Activated T-cell treated with anti-CD3 and anti-CD28 coated beads, Interleukin-2, amount 50 U/mL, for 72 hours (primary cell): ENCODE data around the gene PLA2G5. TPM values are rescaled to one million over a fixed set of nuclear protein-coding genes. Genes with fewer than 3 reads are reported as not detected.
A peak's percentile ranks its signal among the peaks of the same experiment; 100 is the strongest.

ENCODE experiments used
- ATAC-seq, 2 donors: fragments of 150-1000 bp; cut with Tn5 transposase; replicated peaks in 1 of 2; 2 replicates each; pipeline ENCODE4 v1.10.0; 2021; ENCODE audit warnings: moderate library complexity in 2 of 2, mild to moderate bottlenecking in 1 of 2
- DNase-seq, 2 donors: peaks; one replicate each; pipeline ENCODE4 v3.0.0; 2021 to 2022; ENCODE audit warnings: mixed read lengths in 1 of 2
- H3K27ac Mint-ChIP-seq: one replicate; pipeline ENCODE4 v1.8.0; 2022; ENCODE audit warnings: mild to moderate bottlenecking, moderate library complexity, mixed read lengths
- H3K27me3 Mint-ChIP-seq: one replicate; pipeline ENCODE4 v1.8.0; 2022; ENCODE audit warnings: low read depth, mixed read lengths
- H3K36me3 Mint-ChIP-seq, 2 donors: one replicate each; pipeline ENCODE4 v1.8.0; 2022; ENCODE audit warnings: mixed read lengths in 2 of 2, mild to moderate bottlenecking in 1 of 2; ENCODE audit not compliant: insufficient read depth in 2 of 2
- H3K4me1 Mint-ChIP-seq: one replicate; pipeline ENCODE4 v1.8.0; 2022; ENCODE audit warnings: low read depth, mixed read lengths
- H3K4me3 Mint-ChIP-seq, 2 donors: one replicate each; pipeline ENCODE4 v1.8.0; 2022; ENCODE audit warnings: mild to moderate bottlenecking in 2 of 2, mixed read lengths in 2 of 2, moderate library complexity in 2 of 2
- H3K9me3 Mint-ChIP-seq, 2 donors: one replicate each; pipeline ENCODE4 v1.8.0; 2022; ENCODE audit warnings: mixed read lengths in 2 of 2
- total RNA-seq, 2 donors: library from RNA; stranded (reverse); gene quantifications; one replicate each; pipeline ENCODE4 v1.2.3, GENCODE V29; 2022

PLA2G5 gene
- total RNA-seq, 2 donors from 2014 or later = not detected

DNA sequence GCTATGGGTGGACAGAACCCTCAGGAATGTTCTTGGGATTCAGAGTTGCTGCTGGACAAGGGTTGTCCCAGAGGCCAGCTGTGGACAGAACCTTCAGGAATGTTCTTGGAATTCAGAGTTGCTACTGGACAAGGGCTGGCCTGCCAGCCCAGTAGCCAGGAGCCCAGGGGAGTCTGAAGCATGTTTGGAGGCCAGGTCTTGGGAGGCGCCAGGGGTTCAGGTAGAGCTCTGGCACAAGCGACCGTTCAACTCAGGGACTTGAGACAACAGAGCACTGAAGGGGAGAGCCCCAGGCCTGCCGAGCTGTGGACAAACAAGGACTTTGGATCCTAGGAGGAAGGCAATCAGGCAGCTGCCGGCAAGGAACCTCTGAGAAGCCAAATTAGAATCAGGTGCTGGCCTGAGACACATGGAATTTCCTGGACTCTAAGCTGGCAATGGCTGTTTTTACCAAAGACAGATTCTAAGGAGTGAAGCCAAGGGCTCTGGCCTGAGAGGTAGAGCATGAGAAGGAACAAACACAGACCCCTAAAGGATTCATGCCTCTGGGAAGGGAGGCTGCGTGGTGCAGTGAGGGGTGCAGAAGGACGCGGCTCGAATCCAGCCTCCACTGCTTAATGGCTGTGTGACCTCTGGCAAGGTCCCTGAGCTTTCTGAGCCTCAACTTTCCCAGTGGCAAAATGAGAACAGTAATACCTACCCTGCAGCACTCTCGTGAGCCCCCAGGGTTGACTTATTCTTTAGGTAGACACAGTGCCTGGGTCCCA is 13.4 kb downstream of the PLA2G5 start:
- Mint-ChIP-seq H3K36me3 (no peaks in the 10 kb centered on the region), H3K4me3 (no peak overlapping the region), H3K27me3 (peaks cover 47% of the 10 kb centered on the region), H3K4me1 (peaks cover 10% of the 10 kb centered on the region), H3K27ac (no peak overlapping the region), H3K9me3 (no peaks in the 10 kb centered on the region)
- DNase-seq (no peak), ATAC-seq (no peak)

DNA sequence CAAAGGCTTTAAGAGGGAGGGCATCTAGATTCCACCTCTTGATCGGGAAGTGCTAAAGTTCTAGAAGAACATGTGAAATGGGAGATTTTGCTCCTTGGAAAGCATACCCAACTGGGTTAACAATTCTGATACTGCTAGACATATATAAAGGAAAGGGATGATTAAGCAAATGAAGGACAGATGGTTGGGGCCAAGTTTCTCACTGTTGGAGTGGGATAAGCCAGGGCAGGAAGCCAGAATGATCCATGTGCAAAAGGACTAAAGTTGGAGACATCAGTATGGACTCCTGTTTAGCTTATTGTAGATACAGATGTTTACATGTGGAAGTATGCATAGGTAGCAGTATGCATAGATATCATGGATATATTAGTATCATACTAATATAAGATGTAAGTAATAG is 16.8 kb downstream of the PLA2G5 start:
- Mint-ChIP-seq H3K27me3 (peaks cover 14% of the 10 kb centered on the region), H3K4me1 (no peaks in the 10 kb centered on the region), H3K27ac (no peak overlapping the region), H3K36me3 (no peaks in the 10 kb centered on the region), H3K4me3 (no peak overlapping the region), H3K9me3 (no peaks in the 10 kb centered on the region)
- ATAC-seq = no peak
- DNase-seq = no peak

DNA sequence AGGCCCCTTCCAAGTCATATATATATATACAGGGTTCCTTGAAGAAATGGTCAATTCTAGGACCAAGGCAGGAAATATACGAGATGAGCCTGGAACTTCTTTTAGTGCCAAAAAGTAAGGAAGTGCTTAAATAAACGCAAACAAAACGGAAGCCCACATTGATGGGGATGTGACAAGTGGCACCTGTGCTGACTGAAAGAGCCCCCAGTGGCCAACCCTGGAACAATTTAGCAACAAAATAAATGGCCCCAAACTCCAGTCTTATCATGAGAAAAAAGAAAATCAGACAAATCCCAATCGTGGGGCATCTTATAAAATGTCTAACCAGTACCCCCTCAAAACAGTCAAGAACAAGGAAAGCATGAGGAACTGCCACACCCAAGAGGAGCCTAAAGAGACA is 17.7 kb downstream of the PLA2G5 start:
- no peak for DNase-seq
- peaks cover 5% of the 10 kb centered on the region for H3K27me3 Mint-ChIP-seq
- no peaks in the 10 kb centered on the region for H3K4me1 Mint-ChIP-seq

DNA sequence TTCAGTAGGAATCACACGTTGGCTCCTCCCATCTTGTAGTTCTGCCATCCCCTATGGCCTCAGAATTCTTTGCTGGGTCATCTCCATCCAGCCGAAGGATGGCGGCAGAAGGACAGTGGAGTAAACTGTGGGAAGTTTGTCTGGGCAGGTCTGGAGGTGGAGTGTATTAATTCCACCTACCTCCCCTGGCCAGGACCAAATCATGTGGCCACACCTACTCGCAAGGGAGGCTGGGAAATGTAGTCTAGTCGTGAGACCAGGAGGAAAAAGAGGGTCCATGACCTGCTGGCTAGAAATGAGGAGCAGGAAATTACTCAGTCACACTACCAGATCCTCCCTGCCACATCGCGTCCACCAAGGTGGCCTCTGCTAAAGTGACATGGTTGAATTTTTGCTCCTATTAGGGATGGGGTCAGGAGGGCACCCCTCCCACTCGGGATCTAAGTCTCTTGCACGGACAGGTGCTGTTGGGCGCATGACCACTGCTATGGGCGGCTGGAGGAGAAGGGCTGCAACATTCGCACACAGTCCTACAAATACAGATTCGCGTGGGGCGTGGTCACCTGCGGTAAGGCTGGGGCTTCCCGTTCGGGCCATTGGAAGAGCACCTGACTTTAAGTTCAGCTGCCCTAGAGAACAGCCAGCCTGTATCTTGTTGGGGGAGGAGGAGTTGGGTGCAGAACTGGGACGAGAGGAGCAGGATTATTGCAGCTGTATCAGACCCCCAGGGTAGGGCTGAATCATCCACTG is 19.5 kb downstream of the PLA2G5 start:
- Mint-ChIP-seq H3K27ac (no peak overlapping the region), H3K4me3 (no peak overlapping the region), H3K4me1 (no peaks in the 10 kb centered on the region), H3K27me3 (peaks cover 9% of the 10 kb centered on the region), H3K9me3 (no peaks in the 10 kb centered on the region), H3K36me3 (no peaks in the 10 kb centered on the region)
- ATAC-seq (no peak), DNase-seq (no peak)

More for the DNA sequence above, 17.7 kb downstream of the PLA2G5 start:
- H3K4me3 Mint-ChIP-seq = no peak overlapping the region
- no peaks in the 10 kb centered on the region for H3K9me3 Mint-ChIP-seq
- ATAC-seq = no peak
- no peaks in the 10 kb centered on the region for H3K36me3 Mint-ChIP-seq
- H3K27ac Mint-ChIP-seq = no peak overlapping the region

DNA sequence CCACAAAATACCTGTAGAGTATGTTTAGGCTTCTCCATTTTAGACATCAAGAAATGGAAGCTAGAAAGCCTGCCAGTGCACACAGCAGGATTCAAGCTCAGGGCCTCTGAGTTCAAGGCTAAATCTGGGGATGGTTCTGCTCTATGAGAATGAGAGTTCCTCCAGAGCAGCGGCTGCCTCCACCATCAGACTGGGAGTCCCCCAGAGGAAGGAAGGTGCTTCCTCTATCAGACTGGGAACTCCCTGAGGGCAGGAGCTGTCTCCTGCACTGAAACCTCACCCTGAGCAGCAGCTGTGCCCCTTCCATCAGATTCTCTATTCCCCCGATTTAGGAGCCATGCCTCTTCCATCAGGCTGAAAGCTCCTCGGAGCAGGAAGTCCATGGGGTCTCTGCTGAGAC is 20.1 kb downstream of the PLA2G5 start:
- no peak overlapping the region for H3K27ac Mint-ChIP-seq
- H3K27me3 Mint-ChIP-seq = peaks cover 13% of the 10 kb centered on the region
- H3K4me3 Mint-ChIP-seq = no peak overlapping the region
- no peaks in the 10 kb centered on the region for H3K36me3 Mint-ChIP-seq
- no peaks in the 10 kb centered on the region for H3K9me3 Mint-ChIP-seq
- ATAC-seq = no peak
- no peaks in the 10 kb centered on the region for H3K4me1 Mint-ChIP-seq
- DNase-seq = no peak

DNA sequence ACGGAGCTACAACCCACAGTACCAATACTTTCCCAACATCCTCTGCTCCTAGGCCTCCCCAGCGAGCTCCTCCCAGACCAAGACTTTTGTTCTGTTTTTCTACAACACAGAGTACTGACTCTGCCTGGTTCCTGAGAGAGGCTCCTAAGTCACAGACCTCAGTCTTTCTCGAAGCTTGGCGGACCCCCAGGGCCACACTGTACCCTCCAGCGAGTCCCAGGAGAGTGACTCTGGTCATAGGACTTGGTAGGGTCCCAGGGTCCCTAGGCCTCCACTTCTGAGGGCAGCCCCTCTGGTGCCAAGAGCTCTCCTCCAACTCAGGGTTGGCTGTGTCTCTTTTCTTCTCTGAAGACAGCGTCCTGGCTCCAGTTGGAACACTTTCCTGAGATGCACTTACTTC is 20.6 kb downstream of the PLA2G5 start:
- Mint-ChIP-seq H3K9me3 (no peaks in the 10 kb centered on the region), H3K36me3 (no peaks in the 10 kb centered on the region), H3K4me1 (no peaks in the 10 kb centered on the region), H3K27me3 (peaks cover 13% of the 10 kb centered on the region), H3K4me3 (no peak overlapping the region), H3K27ac (no peak overlapping the region)
- no peak for ATAC-seq
- no peak for DNase-seq

DNA sequence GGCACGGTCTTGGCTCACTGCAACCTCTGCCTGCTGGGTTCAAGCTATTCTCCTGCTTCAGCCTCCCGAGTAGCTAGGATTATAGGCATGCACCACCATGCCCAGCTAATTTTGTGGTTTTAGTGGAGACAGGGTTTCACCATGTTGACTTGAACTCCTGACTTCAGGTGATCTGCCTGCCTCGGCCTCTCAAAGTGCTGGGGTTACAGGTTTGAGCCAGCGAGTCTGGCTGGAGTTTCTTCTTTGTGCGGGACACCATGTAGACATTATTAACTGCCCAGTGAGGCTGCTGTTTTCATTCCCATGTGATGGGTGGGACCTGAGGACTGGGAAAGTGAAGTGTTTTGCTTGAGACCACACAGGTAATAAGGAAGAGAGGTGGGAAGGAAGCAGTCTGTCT is 23.3 kb downstream of the PLA2G5 start:
- no peaks in the 10 kb centered on the region for H3K9me3 Mint-ChIP-seq
- H3K4me3 Mint-ChIP-seq = no peak overlapping the region
- no peak for DNase-seq
- H3K4me1 Mint-ChIP-seq = no peaks in the 10 kb centered on the region
- H3K27ac Mint-ChIP-seq = no peak overlapping the region
- ATAC-seq = no peak
- H3K36me3 Mint-ChIP-seq = no peaks in the 10 kb centered on the region
- H3K27me3 Mint-ChIP-seq = peaks cover 13% of the 10 kb centered on the region

DNA sequence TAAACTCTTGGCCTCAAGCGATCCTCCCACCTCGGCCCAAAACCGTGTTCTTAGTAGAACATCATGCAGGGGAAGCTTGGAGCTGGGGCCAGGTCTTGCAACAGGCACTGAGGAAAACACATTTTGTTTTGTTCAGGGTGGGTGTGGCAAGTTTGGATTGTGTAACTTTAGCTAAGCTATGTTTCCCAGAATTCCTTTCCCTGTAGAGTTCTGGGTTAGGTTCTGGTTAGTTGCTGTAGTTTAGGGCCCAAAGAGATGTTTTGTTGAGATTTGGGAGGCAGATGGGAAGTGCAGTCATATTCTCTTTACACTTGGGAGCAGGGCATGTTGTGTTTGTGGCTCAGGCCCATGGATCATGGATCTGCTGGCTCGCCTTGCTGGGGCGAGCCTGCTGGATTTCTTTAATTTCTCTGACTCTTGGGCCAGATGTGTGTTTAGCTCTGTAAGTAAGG is 24.0 kb downstream of the PLA2G5 start:
- H3K4me1 Mint-ChIP-seq = no peaks in the 10 kb centered on the region
- ATAC-seq (no peak), DNase-seq (no peak)
- H3K4me3 Mint-ChIP-seq = no peak overlapping the region
- H3K27ac Mint-ChIP-seq = no peak overlapping the region
- peaks cover 13% of the 10 kb centered on the region for H3K27me3 Mint-ChIP-seq
- H3K36me3 Mint-ChIP-seq = no peaks in the 10 kb centered on the region
- no peaks in the 10 kb centered on the region for H3K9me3 Mint-ChIP-seq

DNA sequence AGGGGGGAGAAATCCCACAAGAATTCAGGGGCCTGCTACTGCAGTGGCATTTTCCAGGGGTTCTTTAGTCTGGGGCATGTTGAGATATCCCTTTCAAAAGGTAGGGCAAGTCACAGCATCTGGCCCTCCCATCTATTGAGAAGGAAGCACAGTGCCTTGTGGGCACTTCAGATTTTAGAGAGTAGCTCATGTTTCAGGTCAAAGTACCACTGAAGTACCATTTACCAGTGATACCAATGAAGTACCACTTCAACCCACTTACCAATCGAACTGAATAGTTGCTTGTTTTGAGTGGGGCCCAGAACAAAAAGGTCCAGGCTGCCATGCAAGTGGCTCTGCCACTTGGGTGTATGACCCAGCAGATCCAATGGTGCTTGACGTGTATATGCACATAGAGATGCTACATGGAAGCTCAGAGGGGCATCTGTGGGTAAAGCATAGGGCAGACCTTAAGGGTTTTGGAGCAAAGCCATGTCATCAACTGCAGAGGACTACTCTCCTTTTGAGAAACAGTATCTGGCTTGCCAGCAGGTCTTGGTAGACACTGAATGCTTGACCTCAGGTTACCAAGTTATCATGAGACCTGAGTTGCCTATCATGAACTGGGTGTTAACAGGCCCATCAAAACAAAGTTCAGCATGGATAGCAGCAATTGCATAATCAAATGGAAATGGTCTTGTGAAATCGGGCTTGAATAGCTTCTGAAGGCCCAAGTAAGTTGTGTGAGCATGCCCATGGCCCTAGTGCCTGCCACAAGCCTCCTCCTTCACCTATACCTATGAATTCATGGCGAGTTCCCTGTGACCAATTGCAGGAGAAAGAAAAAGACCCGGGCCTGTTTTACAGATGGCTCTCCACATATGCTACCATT is 25.8 kb downstream of the PLA2G5 start:
- DNase-seq (no peak), ATAC-seq (no peak)
- H3K4me1 Mint-ChIP-seq = no peaks in the 10 kb centered on the region
- H3K4me3 Mint-ChIP-seq = no peak overlapping the region
- H3K9me3 Mint-ChIP-seq = no peaks in the 10 kb centered on the region
- H3K36me3 Mint-ChIP-seq = no peaks in the 10 kb centered on the region
- H3K27me3 Mint-ChIP-seq = peaks cover 15% of the 10 kb centered on the region
- H3K27ac Mint-ChIP-seq = no peak overlapping the region

DNA sequence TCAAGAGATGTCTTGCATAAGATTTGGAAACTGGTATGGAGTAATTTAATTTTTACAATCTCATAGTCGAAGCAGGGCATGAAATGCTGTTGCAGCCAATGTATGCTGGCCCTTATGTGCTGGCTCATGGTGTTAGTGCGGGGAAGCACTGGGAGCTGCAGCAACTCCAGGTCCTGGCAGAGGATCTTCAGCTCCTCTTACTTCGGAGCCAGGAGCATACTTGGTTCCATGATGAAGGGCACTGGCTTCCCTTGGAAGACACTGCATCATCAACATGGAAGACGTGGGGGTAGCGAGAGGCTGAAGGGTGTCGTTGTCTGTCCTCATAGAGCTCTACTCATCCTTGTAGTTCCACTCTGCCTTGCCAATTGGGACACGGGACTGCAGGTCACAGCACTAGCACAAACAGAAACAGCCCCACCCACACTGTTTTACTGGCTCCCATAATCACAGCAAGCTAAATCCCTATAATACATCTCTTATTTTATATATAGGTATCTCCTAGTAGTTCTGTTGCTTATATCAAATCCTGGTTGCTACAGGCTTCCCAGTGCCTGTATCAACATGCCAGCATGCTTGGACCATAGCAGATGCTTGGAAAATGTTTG is 26.9 kb downstream of the PLA2G5 start:
- Mint-ChIP-seq H3K36me3 (no peaks in the 10 kb centered on the region), H3K9me3 (no peaks in the 10 kb centered on the region), H3K27ac (no peak overlapping the region), H3K4me1 (no peaks in the 10 kb centered on the region), H3K4me3 (no peak overlapping the region), H3K27me3 (peaks cover 21% of the 10 kb centered on the region)
- ATAC-seq = no peak
- DNase-seq = no peak

DNA sequence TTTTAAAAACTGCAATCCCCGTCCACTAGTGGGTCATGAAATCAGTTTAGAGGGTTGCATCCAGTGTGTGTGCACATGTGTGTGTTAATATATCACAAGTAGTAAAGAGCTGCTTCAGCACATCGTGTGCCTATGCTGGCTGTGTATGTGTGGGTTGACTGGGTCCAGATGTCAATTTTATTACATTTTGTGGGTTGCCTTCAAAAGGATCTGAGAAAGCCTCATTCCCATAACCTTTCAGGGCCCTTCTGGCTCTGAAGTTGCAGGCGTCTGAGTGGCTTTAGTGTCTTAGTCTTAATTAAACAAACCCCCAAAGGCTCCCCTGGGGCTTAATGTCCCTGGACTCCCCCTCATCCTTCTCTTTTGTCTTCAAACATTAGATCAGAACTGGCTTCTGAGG is 29.5 kb downstream of the PLA2G5 start:
- H3K4me3 Mint-ChIP-seq = no peak overlapping the region

DNA sequence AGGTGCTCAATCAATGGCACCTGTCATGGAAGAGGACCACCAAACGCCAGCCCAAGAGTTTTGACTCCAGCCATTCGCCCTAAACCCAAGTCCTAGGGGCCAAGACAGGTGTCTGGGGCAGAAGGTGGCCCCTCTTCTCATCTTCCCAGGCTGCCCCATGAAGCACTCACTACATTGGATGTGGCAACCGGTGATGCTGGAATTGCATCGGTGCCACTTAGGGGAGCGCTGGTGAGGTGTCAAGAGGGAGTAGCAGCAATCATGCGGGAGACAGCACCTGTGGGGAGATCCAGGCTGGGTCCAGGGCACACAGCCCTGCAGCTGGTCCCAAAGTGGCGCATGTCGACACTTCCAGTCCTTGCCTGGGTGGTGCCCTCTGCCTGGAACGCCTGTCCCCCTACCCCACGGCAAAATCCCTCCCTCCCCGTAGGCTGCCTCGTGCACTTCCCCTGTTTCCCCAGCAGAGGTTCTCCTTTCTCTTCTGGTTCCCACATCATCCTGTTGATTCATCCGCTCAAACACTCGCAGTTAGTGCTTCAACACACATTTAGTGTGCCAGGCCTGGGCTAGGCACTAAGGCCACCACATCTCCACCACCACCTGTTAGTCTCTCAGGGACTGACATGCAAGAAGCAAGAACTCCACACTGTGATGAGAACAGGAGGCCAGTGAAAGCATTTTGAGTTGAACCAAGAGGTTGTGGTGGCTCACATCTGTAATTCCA is 30.8 kb downstream of the PLA2G5 start:
- H3K4me1 Mint-ChIP-seq = peaks cover 9% of the 10 kb centered on the region
- no peak overlapping the region for H3K27ac Mint-ChIP-seq
- H3K9me3 Mint-ChIP-seq = no peaks in the 10 kb centered on the region
- DNase-seq = peak; percentile 41 to 50
- peak; percentile 55 to 62 for ATAC-seq
- no peaks in the 10 kb centered on the region for H3K36me3 Mint-ChIP-seq
- peaks cover 9% of the 10 kb centered on the region for H3K27me3 Mint-ChIP-seq
- H3K4me3 Mint-ChIP-seq = no peak overlapping the region

More for the DNA sequence above, 29.5 kb downstream of the PLA2G5 start:
- Mint-ChIP-seq H3K9me3 (no peaks in the 10 kb centered on the region), H3K27ac (no peak overlapping the region), H3K4me1 (peaks cover 9% of the 10 kb centered on the region), H3K27me3 (peaks cover 13% of the 10 kb centered on the region), H3K36me3 (no peaks in the 10 kb centered on the region)
- ATAC-seq (no peak), DNase-seq (no peak)
